ENCODE measurements around the gene TBCA. TPM values are rescaled to one million over a fixed set of nuclear protein-coding genes. Genes with fewer than 3 reads are reported as not detected.

The TBCA gene
- total and polyA plus RNA-seq, 2 donors (not counting 3 experiments of a cell fraction or from before 2014, with no cell fraction given): 48.2 to 206 TPM

GRCh38 chr5:77644371-77645157 lies 131.6 kb downstream of the TBCA start:
- Histone ChIP-seq H3K79me2 (ENCODE audit: control insufficient read depth, insufficient read depth, low read length) (no peaks in the 10 kb centered on the region), H3K9me1 (replicated peaks; ENCODE audit: control insufficient read depth, extremely low read depth, insufficient read depth, low read length) (no peaks in the 10 kb centered on the region), H2AFZ (ENCODE audit: low read depth, low read length) (no peak overlapping the region), H3K27ac (ENCODE audit: insufficient read depth, low read depth, low read length) (no peak overlapping the region), H4K20me1 (replicated peaks; ENCODE audit: control insufficient read depth, extremely low read depth, insufficient read depth, low read length) (peaks cover 4% of the 10 kb centered on the region), H3K4me1 (ENCODE audit: control insufficient read depth, extremely low read depth, insufficient read depth, low read length) (peaks cover 5% of the 10 kb centered on the region), H3K9ac (replicated peaks; ENCODE audit: extremely low read depth, insufficient read depth, low read length) (no peak overlapping the region), H3K36me3 (ENCODE audit: control insufficient read depth in 2 of 2, extremely low read depth in 1 of 2, insufficient read depth in 2 of 2, low read length in 2 of 2) (no peaks in the 10 kb centered on the region), H3K27me3 (ENCODE audit: control insufficient read depth in 2 of 2, insufficient read depth in 2 of 2, low read length in 2 of 2) (peaks cover 69 to 94% of the 10 kb centered on the region in 2 experiments), H3K4me2 (ENCODE audit: insufficient read depth, low read length) (no peak overlapping the region), H3K4me3 (replicated peaks in 1 of 3; ENCODE audit: insufficient read depth in 1 of 3, low read depth in 1 of 3, low read length in 3 of 3) (no peak overlapping the region), H3K9me3 (replicated peaks; ENCODE audit: control insufficient read depth, insufficient read depth, low read length) (no peaks in the 10 kb centered on the region)
- no peak for DNase-seq (ENCODE audit: low read depth, low spot score)
- dilution Hi-C loops (cut with MboI; ENCODE audit: extremely low pct_ligation_motif_present, low sequenced_read_pairs) (no loop called here), intact Hi-C loops (cut with micrococcal nuclease) (loop anchor here (1.0 to 10.0 kb wide), 6 partner anchors 14 to 650 kb away; partner anchors contain the start of genes AP3B1 and TBCA)
- ChIA-PET CTCF (interaction anchor here (1.8 kb wide), 2 partner anchors 517 to 656 kb away, joined by 4 to 5 read pairs; no protein-coding TSS in a partner anchor), POLR2A (no interaction called here)
- BruUV-seq (replicated peaks): no TSS peak
- TF ChIP-seq EZH2 (IDR thresholded peaks at IDR 0.05; ENCODE audit: borderline replicate concordance, low read depth, low read length, severe bottlenecking) (peak; percentile 91), POLR2A (IDR thresholded peaks at IDR 0.05; ENCODE audit: low read depth, low read length) (no peak)
- no peak for FAIRE-seq

DNA sequence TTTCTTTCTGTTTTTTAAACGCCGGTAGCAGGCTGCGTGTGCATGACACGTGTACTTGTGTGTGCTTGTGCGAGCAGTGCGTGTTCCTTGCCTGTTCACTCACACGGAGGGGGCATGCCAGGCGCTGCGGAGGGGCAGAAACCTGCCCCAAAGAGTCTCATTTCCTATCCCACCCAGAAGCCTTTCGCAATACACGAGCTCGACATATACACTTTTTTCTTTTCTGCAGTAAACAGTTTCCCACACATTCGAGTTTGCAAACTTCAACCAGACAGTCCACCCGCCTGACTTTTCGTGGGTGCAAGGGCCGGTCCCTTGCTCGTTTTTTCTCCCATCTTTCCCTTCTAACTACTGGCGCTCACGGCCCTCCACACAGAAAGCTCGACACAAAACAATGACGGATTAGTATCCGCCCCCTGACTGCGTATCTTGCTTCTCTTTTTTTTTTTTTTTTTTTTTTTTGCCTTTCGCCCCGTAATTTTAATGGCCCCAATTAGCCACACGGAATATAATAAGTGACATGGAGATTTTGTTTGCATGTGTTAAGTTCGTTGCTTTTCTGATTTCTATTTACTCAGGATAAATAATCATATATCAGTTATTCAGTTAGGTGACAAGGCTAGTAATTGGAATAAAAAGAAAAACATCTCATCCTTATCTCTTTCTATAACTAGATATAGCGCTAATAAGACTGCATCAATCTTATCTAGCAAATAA lies 132.3 kb downstream of the TBCA start:
- CTCF ChIA-PET: interaction anchor here (1.3 kb wide), 1 partner anchor 13 kb away, joined by 3 read pairs; no protein-coding TSS in a partner anchor
- no peak for DNase-seq (ENCODE audit: low read depth, low spot score)
- no TSS peak for BruUV-seq (replicated peaks)
- dilution Hi-C loops (cut with MboI; ENCODE audit: extremely low pct_ligation_motif_present, low sequenced_read_pairs) (no loop called here), intact Hi-C loops (cut with micrococcal nuclease) (loop anchor here (2.0 to 10.0 kb wide), 4 partner anchors 13 to 651 kb away; partner anchors contain the start of genes AP3B1 and TBCA)
- H3K9me3 ChIP-seq (replicated peaks; ENCODE audit: control insufficient read depth, insufficient read depth, low read length): no peaks in the 10 kb centered on the region
- no peak overlapping the region for H3K27ac ChIP-seq (ENCODE audit: insufficient read depth, low read depth, low read length)
- no peak overlapping the region for H3K4me3 ChIP-seq (replicated peaks in 1 of 3; ENCODE audit: insufficient read depth in 1 of 3, low read depth in 1 of 3, low read length in 3 of 3)
- FAIRE-seq: no peak
- no peaks in the 10 kb centered on the region for H3K9me1 ChIP-seq (replicated peaks; ENCODE audit: control insufficient read depth, extremely low read depth, insufficient read depth, low read length)
- H3K4me2 ChIP-seq (ENCODE audit: insufficient read depth, low read length): no peak overlapping the region
- no peak overlapping the region for H2AFZ ChIP-seq (ENCODE audit: low read depth, low read length)
- TF ChIP-seq EZH2 (IDR thresholded peaks at IDR 0.05; ENCODE audit: borderline replicate concordance, low read depth, low read length, severe bottlenecking) (peak; percentile 18), MAX (IDR thresholded peaks at IDR 0.05; ENCODE audit: insufficient read depth, insufficient read length) (no peak)
- H3K79me2 ChIP-seq (ENCODE audit: control insufficient read depth, insufficient read depth, low read length): no peaks in the 10 kb centered on the region
- H3K4me1 ChIP-seq (ENCODE audit: control insufficient read depth, extremely low read depth, insufficient read depth, low read length): peaks cover 5% of the 10 kb centered on the region
- H3K36me3 ChIP-seq (ENCODE audit: control insufficient read depth in 2 of 2, extremely low read depth in 1 of 2, insufficient read depth in 2 of 2, low read length in 2 of 2): no peaks in the 10 kb centered on the region
- H3K27me3 ChIP-seq (ENCODE audit: control insufficient read depth in 2 of 2, insufficient read depth in 2 of 2, low read length in 2 of 2): peaks cover 74 to 96% of the 10 kb centered on the region in 2 experiments
- H4K20me1 ChIP-seq (replicated peaks; ENCODE audit: control insufficient read depth, extremely low read depth, insufficient read depth, low read length): peaks cover 5% of the 10 kb centered on the region
- H3K9ac ChIP-seq (replicated peaks; ENCODE audit: extremely low read depth, insufficient read depth, low read length): no peak overlapping the region
- POLR2A ChIA-PET: no interaction called here

All from endothelial cell of umbilical vein (primary cell).